Sigmoid colon (tissue), 4 donors: ENCODE results near the gene PSMA6.

Source experiments
- POLR2A ChIP-seq, 2 donors: fragments of 450-650 bp; IDR thresholded peaks; one replicate each; pipeline ENCODE4 v1.6.1; 2016; ENCODE audit warnings: antibody characterized with exemption in 2 of 2, mild to moderate bottlenecking in 2 of 2, moderate library complexity in 2 of 2
- POLR2AphosphoS5 ChIP-seq, 4 donors: sonication (generic); formaldehyde crosslinking; IDR thresholded peaks; one replicate each; pipeline ENCODE4 v1.6.1; 2017; ENCODE audit warnings: antibody characterized with exemption in 4 of 4
- TF ChIP-seq, protein P1 (sequence below), 4 experiments: fragments of 450-650 bp in 3 of 4; fragments of 200-600 bp in 1 of 4; IDR thresholded peaks; one replicate each; pipeline ENCODE4 v1.5.1; 2016 to 2019; ENCODE audit warnings: antibody characterized with exemption in 4 of 4, mild to moderate bottlenecking in 3 of 4, moderate library complexity in 2 of 4

DNA sequence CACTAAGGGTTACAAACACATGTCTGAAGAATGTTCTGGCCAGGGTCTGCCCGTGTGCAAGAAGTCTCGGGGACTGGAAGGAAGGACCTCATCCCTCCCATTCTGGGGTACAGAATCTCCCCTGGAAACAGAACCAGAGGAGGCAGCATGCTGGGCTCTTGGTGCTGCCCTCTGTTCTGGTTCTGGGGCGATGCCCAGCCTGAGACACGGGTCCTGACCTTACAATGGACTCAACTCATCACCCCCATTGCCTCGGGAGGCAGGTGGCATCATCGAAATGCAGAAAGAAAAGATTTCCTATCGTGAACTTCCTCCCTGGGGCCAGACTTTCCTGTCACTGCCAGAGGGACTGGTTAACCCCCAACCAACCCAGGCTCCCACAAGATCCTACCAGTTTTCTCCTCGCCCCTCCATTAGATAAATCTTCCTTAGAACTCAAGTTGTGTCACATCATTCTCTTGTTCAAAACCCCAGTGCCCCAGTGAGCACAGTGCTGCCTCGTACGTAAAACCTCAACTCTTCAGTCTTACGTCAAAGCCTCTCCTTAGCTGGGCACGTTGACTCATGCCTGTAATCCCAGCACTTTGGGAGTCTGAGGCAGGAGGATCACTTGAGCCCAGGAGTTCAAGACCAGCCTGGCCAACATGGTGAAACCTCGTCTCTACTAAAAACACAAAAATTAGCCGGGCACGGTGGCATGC, 52.1 kb downstream of the PSMA6 start:
- TF ChIP-seq, protein P1, sequence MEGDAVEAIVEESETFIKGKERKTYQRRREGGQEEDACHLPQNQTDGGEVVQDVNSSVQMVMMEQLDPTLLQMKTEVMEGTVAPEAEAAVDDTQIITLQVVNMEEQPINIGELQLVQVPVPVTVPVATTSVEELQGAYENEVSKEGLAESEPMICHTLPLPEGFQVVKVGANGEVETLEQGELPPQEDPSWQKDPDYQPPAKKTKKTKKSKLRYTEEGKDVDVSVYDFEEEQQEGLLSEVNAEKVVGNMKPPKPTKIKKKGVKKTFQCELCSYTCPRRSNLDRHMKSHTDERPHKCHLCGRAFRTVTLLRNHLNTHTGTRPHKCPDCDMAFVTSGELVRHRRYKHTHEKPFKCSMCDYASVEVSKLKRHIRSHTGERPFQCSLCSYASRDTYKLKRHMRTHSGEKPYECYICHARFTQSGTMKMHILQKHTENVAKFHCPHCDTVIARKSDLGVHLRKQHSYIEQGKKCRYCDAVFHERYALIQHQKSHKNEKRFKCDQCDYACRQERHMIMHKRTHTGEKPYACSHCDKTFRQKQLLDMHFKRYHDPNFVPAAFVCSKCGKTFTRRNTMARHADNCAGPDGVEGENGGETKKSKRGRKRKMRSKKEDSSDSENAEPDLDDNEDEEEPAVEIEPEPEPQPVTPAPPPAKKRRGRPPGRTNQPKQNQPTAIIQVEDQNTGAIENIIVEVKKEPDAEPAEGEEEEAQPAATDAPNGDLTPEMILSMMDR (IDR thresholded peaks at IDR 0.05): no peak
- TF ChIP-seq POLR2AphosphoS5 (IDR thresholded peaks at IDR 0.05) (no peak), POLR2A (IDR thresholded peaks at IDR 0.05) (no peak)
